BE2C (cell line): ENCODE results near the gene RRP15.

Experiments
- DNase-seq: peaks from one replicate; pipeline ENCODE4 v3.0.0-alpha.2; 2020
- H3K27me3 ChIP-seq: fragments of 250-450 bp; sonication (Bioruptor Pico); 2 replicates; pipeline ENCODE4 v1.5.1; 2020; ENCODE audit warnings: mild to moderate bottlenecking
- H3K36me3 ChIP-seq: fragments of 250-450 bp; sonication (Bioruptor Pico); 2 replicates; pipeline ENCODE4 v1.5.1; 2020; ENCODE audit warnings: mild to moderate bottlenecking
- H3K4me1 ChIP-seq: fragments of 250-450 bp; sonication (Bioruptor Pico); 2 replicates; pipeline ENCODE4 v1.5.1; 2020
- H3K4me3 ChIP-seq: 2 replicates; pipeline ENCODE4 v1.5.1; 2011; ENCODE audit warnings: low read depth, low read length
- H3K9me3 ChIP-seq: fragments of 250-450 bp; sonication (Bioruptor Pico); 2 replicates; pipeline ENCODE4 v1.5.1; 2020
- CTCF ChIP-seq: IDR thresholded peaks from 2 replicates; pipeline ENCODE4 v1.5.1; 2012; ENCODE audit warnings: mild to moderate bottlenecking, low read depth, low read length

Gene RRP15

GRCh38 chr1:218336328-218336727 lies 51.2 kb downstream of the RRP15 start:
- no peaks in the 10 kb centered on the region for H3K27me3 ChIP-seq
- H3K9me3 ChIP-seq: no peaks in the 10 kb centered on the region
- peak; percentile 67 for DNase-seq
- H3K36me3 ChIP-seq: peaks cover 3% of the 10 kb centered on the region; the same call in 1 of the 2 replicates
- TF ChIP-seq CTCF: no peak
- peaks cover 4% of the 10 kb centered on the region for H3K4me1 ChIP-seq
- no peak overlapping the region for H3K4me3 ChIP-seq

- no peak for DNase-seq
- peaks cover 4% of the 10 kb centered on the region for H3K4me1 ChIP-seq
- H3K36me3 ChIP-seq: no peaks in the 10 kb centered on the region
- no peak overlapping the region for H3K4me3 ChIP-seq
- no peaks in the 10 kb centered on the region for H3K9me3 ChIP-seq
- TF ChIP-seq CTCF: peak; percentile 71
- no peaks in the 10 kb centered on the region for H3K27me3 ChIP-seq
These were observed 54.3 kb downstream of the RRP15 start for GRCh38 chr1:218339267-218339831.

GRCh38 chr1:218341325-218341724 lies 56.2 kb downstream of the RRP15 start:
- no peaks in the 10 kb centered on the region for H3K9me3 ChIP-seq
- peaks cover 4% of the 10 kb centered on the region for H3K4me1 ChIP-seq
- H3K36me3 ChIP-seq: no peaks in the 10 kb centered on the region
- no peak for DNase-seq
- H3K4me3 ChIP-seq: no peak overlapping the region
- TF ChIP-seq CTCF: no peak
- H3K27me3 ChIP-seq: no peaks in the 10 kb centered on the region; the same call in 1 of the 2 replicates

- Histone ChIP-seq H3K4me1 (no peaks in the 10 kb centered on the region), H3K27me3 (no peaks in the 10 kb centered on the region; the same call in 1 of the 2 replicates), H3K4me3 (no peak overlapping the region), H3K9me3 (no peaks in the 10 kb centered on the region), H3K36me3 (no peaks in the 10 kb centered on the region)
- DNase-seq: no peak
- no peak for TF ChIP-seq CTCF
These were observed 57.0 kb downstream of the RRP15 start for GRCh38 chr1:218342091-218342490.

GRCh38 chr1:218344814-218345672 lies 60.0 kb downstream of the RRP15 start, which contains the start of gene TGFB2:
TSS of gene TGFB2 (plus strand) at chr1:218345336. CDS start at chr1:218346702, 1,366 bp downstream.
- peak within 1 kb of the TSS; percentile 79 for H3K4me3 ChIP-seq
- no peaks in the 10 kb centered on the region; the same call in 1 of the 2 replicates for H3K27me3 ChIP-seq
- H3K4me1 ChIP-seq: no peaks in the 10 kb centered on the region
- no peaks in the 10 kb centered on the region for H3K36me3 ChIP-seq
- TF ChIP-seq CTCF: no peak; the same call in 1 of the 2 replicates
- no peaks in the 10 kb centered on the region for H3K9me3 ChIP-seq
- no peak for DNase-seq
